NCI-H1105 (cell line): Measurements from ENCODE around the gene ZNF132.

Experiments
- DNase-seq: peaks from one replicate; lab custom pipeline; 2025; lab: John Stamatoyannopoulos, UW

The ZNF132 gene

DNA sequence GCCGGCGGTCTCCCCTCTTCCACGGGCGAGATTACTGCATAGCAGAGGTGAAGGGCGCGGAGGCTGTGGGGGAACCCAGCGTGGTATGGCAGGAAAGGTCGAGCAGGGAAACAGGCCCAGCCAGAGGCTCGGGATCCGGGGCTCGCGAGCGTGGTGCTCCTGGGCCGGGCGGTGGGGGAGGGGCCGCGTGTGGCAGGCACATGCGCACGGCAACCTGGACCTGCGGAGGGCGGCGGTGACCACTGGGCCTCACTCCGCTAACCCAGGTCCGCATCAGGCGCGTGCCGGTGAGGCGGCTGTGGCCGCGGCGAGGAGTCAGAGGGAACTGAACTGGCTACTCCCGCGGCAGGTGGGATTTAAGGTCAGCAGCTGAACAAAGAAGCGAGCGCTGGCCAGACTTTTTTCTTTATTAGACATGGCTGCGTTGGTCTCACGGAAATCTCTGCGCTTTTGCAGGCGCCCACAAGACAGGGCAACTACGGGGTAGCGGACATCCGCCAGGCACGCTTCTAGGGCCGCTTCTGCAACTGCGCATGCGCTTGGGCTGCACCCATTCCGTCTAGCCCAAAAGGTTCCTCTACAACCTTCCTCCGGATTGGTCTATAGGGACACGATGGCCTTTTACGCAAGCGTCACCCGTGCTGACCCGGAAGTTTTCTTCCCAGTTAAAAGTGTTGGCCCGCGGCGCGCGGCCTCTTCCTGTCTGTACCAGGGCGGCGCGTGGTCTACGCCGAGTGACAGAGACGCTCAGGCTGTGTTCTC lies 53.2 kb downstream of the ZNF132 start, which contains the start of gene RPS5:
Gene RPS5 (plus strand): TSS at position 694 of the 762 bp plus-strand sequence. CDS start 869 bp downstream, outside the sequence.
- DNase-seq, result peak; percentile 93

DNA sequence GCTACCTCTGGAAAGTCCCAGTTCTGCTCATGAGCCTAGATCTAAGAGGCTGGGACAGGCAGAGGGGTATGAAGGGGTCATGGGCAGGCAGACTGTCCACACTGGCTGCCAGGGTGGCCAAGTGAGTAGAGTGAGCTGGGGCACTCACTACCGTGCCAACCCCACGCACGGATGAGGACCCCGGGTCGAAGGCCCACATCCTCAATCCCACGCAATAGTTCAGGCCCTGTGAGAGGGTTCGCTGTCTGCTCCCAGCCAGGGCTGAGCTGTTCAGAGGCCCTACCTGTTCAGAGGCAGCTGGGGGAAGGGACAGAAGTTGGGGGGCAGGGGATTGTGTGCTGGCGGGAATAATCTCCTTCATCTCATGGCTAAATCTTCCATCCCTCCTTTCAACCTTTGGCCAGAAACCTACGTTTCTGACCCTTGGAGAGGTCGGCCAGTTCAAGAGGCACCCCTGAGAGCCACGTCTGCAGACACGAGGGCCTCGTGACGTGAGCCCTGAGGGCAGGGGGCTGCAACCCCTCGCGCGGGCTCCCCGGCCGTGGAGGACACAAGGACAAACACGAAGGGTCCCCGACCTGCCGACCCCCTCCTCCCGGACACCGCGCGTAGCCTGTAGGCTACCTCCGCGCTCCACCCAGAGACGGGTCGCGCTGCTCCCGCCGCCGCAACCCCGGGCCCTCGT lies 53.9 kb downstream of the ZNF132 start:
- DNase-seq, result no peak

DNA sequence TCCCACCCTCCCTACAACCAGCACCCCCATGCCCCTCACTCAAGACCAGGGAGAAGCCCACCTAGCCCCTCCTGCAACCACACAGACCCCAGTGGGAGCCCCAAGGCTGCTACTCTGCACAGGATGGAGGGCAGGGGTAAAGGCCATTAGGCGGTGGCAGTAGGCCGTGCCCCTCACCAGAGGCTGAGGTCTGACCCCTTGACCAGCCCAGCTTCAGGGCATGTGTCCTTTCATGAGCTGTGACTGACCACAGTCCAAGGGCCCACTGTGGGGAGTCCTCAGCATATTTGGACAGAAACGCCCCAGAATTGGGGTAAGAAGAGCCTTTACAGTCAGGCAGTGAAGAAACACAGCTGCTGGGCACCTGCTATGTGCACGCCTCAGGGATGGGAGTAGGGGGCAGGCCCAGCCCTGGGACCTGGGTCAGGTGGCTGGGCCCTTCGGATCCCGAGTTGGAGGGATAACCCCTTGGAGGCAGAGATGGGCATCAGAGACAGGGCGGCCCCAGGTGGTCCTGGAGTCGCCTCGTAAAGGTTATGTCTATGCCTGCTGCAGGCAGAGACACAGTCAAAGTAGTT lies 54.6 kb downstream of the ZNF132 start:
- no peak for DNase-seq

GRCh38 chr19:58382997-58383603 lies 56.9 kb downstream of the ZNF132 start:
- DNase-seq, result no peak
